HG02981 (cell line): ENCODE measurements around the gene SNX9.
A peak's percentile ranks its signal among the peaks of the same experiment; 100 is the strongest.

Experiments used
- ATAC-seq: cut with Tn5 transposase; IDR thresholded peaks from one replicate; pipeline ENCODE4 v1.9.1; 2021; ENCODE audit warnings: mild to moderate bottlenecking, moderate library complexity; ENCODE audit not compliant: unreplicated experiment

The SNX9 gene

DNA sequence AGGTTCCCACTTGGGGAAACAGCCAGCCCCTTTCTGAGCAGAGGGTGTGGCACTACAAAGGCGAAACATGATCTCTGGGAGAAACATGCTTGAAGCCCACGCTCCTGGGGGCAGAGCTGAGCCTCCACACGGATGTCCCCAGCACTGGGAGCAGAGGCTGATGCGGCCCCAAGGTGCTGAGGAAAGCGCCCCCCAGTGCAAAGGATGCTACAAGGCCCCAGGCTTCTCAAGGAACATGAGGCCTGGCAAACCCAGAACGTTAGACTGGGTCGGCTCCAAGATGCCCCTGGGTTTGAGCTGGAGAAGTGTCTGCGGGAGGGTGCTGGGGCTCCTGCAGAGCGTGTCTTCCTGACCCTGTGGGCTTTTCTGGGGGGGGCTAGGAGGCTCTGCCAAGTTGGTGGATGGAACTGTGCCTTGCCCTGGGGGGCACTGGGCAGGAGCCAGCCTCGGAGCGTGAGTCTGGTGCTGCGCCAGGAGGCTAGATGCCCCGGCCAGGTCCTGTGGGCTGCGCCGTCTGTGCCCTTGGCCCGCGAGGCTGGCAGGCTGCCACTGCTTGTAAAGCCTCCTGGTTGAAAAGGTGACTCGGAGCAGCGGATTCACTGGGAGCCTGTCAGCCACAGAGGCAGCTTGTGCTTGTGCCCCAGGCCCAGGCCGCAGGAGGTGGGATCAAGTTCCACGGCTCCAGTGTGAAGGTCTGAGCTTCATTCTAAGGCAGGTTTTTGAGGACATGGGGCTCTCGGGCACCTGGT lies 166.7 kb downstream of the SNX9 start:
- ATAC-seq: no peak

DNA sequence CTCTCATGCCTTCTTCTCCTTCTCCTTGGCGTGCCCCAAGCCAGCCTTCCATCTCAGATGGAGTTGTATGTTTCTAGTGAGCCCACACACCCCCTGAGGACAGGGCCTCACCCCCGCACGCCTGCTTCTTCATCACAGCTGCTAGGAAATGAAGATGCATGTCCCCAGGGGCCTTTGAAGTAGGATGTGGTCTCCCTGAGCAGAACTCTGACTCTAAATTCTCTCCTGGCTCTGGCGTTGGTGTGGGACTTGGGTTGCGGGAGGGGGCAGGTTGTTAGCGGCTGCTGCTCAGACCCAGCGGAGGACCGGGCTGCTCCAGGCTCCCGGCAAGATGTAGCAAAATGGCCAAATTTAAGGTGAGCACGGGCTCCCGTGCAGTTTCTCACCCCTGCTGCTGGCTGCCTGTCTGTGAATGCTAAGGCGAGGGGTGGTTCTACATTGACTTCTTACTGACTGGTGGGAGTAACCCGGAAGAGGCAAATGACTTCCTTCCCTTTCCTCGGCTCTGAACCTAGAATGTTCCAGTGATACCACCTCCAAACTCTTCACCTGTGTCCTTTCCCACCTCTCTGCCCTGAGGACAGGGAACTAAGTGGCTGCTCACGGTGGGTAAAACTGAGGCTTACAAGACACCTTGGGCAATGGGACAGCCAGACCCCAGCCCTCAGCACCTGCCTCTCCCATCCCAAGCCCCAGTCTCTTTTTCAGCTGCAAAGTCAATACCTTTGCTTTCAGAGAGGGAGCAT lies 167.4 kb downstream of the SNX9 start:
- peak; percentile 73 for ATAC-seq

DNA sequence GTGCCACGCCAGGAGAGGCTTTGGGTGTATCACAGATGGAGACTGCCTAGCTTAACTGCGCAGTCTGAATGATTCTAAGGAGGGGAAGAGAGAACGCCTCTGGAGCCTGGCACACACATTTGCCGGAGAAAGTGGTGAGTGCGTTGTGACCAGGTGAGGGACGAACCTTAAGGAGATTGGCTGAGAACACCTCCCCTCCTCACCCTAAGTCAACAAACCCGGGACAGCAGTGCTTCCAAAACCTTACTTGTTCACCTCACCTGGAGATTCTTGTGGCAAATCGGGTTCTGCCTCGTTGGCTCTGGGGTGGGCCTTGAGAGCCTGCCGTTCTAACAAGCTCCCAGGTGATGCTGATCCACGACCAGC lies 168.0 kb downstream of the SNX9 start:
- ATAC-seq: no peak

DNA sequence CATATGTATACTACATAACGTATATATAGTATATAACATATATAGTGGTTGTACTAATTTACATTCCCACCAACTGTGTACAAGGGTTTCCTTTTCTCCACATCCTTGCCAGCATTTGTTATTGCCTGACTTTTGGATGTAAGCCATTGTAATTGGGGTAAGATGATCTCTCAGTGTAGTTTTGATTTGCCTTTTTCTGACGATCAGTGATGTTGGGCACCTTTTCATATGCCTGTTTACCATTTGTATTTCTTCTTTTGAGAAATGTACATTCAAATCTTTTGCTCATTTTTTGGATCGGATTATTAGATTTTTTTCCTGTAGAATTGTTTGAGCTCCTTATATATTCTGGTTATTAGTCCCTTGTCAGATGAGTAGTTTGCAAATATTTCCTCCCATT lies 170.0 kb downstream of the SNX9 start:
- ATAC-seq: no peak

DNA sequence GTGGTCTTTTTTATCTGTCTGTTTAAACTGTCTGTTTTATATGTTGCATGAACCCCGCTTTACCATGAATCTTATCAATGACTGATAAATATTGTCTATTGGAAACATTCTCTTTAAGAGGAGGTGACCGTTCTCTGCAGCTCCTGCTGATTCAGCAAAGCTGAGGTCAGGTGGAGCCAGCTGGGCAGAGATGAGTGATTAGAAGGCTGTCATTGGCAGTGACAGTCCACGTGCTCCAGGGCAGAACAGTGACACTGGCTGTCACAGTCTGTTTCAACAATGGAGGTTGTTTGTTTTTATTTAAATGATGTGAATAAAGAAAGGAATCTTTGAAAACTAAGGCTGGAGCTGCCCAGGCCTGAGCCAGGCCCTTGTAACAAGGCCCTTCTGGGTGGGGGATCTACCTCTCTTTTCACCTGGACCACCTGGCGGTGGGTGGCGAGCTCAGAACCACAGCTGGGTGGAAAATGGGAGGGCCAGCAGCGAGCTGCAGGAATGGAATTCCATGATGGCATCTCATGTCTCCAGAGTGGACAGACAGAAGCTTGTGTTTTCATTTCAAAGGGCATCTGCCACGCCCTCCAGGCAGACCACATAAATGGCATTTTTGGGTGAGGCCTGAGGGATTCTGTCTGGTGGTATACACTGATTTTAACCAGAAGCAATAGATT lies 171.2 kb downstream of the SNX9 start:
- ATAC-seq: no peak
